PC-3 (cell line): ENCODE results near the gene ZDHHC8. TPM values are rescaled to one million over a fixed set of nuclear protein-coding genes. Genes with fewer than 3 reads are reported as not detected.

Experiments used
- ATAC-seq: fragments of 200-7000 bp; cut with Tn5 transposase; 2 replicates; pipeline ENCODE4 v1.9.1; 2020; ENCODE audit warnings: mild to moderate bottlenecking, moderate library complexity
- BruUV-seq: library from RNA; stranded (reverse); fragments of 400-500 nt; replicated peaks from 2 replicates; lab custom pipeline; 2021; lab: Mats Ljungman, UMichigan
- CTCF ChIA-PET: fragments of 300-600 bp; sonication (Branson Sonifier 250); formaldehyde crosslinking; loops from one replicate; lab custom pipeline; 2022; ENCODE audit warnings: antibody characterized with exemption; lab: Charles Lee
- POLR2A ChIA-PET: fragments of 300-600 bp; sonication (Branson Sonifier 250); formaldehyde crosslinking; loops from one replicate; lab custom pipeline; 2022; ENCODE audit warnings: antibody characterized with exemption; ENCODE audit not compliant: unreplicated experiment; lab: Charles Lee
- DNase-seq: peaks from one replicate; pipeline ENCODE4 v3.0.0-alpha.2; 2015
- H2AFZ ChIP-seq: fragments of 300-600 bp; sonication (generic); 2 replicates; pipeline ENCODE4 v1.6.0; 2016; ENCODE audit warnings: antibody characterized with exemption, low read length
- H3F3A ChIP-seq: fragments of 300-600 bp; sonication (generic); one replicate; pipeline ENCODE4 v1.6.0; 2017; ENCODE audit warnings: antibody characterized with exemption, low read length, control low read depth, mild to moderate bottlenecking; ENCODE audit not compliant: unreplicated experiment
- H3K27ac ChIP-seq: fragments of 300-600 bp; sonication (generic); 2 replicates; pipeline ENCODE4 v1.5.1; 2016; ENCODE audit warnings: mild to moderate bottlenecking, low read length
- H3K27me3 ChIP-seq: fragments of 300-600 bp; sonication (generic); 2 replicates; pipeline ENCODE4 v1.6.1; 2016; ENCODE audit warnings: low read length, mixed read lengths
- H3K36me3 ChIP-seq: fragments of 300-600 bp; sonication (generic); 2 replicates; pipeline ENCODE4 v1.6.1; 2016; ENCODE audit warnings: low read depth, mixed run types, low read length, mixed read lengths
- H3K4me1 ChIP-seq: fragments of 300-600 bp; sonication (generic); 2 replicates; pipeline ENCODE4 v1.5.1; 2016; ENCODE audit warnings: low read length; ENCODE audit not compliant: insufficient read depth
- H3K4me2 ChIP-seq: fragments of 300-600 bp; sonication (generic); 2 replicates; pipeline ENCODE4 v1.6.0; 2016; ENCODE audit warnings: low read length
- H3K4me3 ChIP-seq: fragments of 300-600 bp; sonication (generic); 2 replicates; pipeline ENCODE4 v1.5.1; 2016; ENCODE audit warnings: mild to moderate bottlenecking, low read length, mixed read lengths
- H3K79me2 ChIP-seq: fragments of 300-600 bp; sonication (generic); 2 replicates; pipeline ENCODE4 v1.6.1; 2017; ENCODE audit warnings: low read length, mixed read lengths
- H3K9ac ChIP-seq: fragments of 300-600 bp; sonication (generic); 2 replicates; pipeline ENCODE4 v1.6.0; 2016; ENCODE audit warnings: mild to moderate bottlenecking, low read length
- H3K9me2 ChIP-seq: fragments of 300-600 bp; sonication (generic); replicated peaks from 2 replicates; pipeline ENCODE4 v1.6.1; 2016; ENCODE audit warnings: mixed run types, low read length, mixed read lengths
- H3K9me3 ChIP-seq: fragments of 300-600 bp; sonication (generic); 2 replicates; pipeline ENCODE4 v1.6.1; 2016; ENCODE audit warnings: low read length, mixed read lengths
- H4K20me1 ChIP-seq: fragments of 300-600 bp; sonication (generic); 2 replicates; pipeline ENCODE4 v1.6.1; 2016; ENCODE audit warnings: low read length, mixed read lengths
- CTCF ChIP-seq: fragments of 300-600 bp; sonication (generic); conservative IDR thresholded peaks from 2 replicates; pipeline ENCODE4 v1.5.1; 2017; ENCODE audit warnings: antibody characterized with exemption, low read depth, mild to moderate bottlenecking, low read length
- EZH2 ChIP-seq: fragments of 300-600 bp; sonication (generic); IDR thresholded peaks from one replicate; pipeline ENCODE4 v1.6.1; 2017; ENCODE audit warnings: antibody characterized with exemption, mild to moderate bottlenecking, low read length; ENCODE audit not compliant: unreplicated experiment
- EZH2phosphoT487 ChIP-seq: fragments of 300-600 bp; sonication (generic); IDR thresholded peaks from 2 replicates; pipeline ENCODE4 v1.6.1; 2018; ENCODE audit warnings: mild to moderate bottlenecking, antibody characterized with exemption, low read length, borderline replicate concordance
- intact Hi-C: fragments of 100-400 bp; cut with micrococcal nuclease; formaldehyde crosslinking; loops from 2 replicates; pipeline ENCODE4 v1.9.0; 2023
- total RNA-seq: library from RNA; depleted of rRNA; stranded (reverse); fragments of >200 nt; gene quantifications from 2 replicates; pipeline ENCODE4 v1.2.3, GENCODE V29; 2014

ZDHHC8 gene
- total RNA-seq, 1 experiment from 2014 or later, result 24.6 TPM

GRCh38 chr22:20105456-20106204 is 26.0 kb upstream of the ZDHHC8 start:
- peaks cover 26% of the 10 kb centered on the region for H3K36me3 ChIP-seq
- no peak overlapping the region for H3K4me2 ChIP-seq
- ChIA-PET POLR2A (no interaction called here), CTCF (no interaction called here)
- no peak for ATAC-seq
- H3K27me3 ChIP-seq, result no peaks in the 10 kb centered on the region
- H3K9ac ChIP-seq, result no peak overlapping the region
- H3K4me1 ChIP-seq, result no peaks in the 10 kb centered on the region
- no peak overlapping the region for H2AFZ ChIP-seq
- H3K27ac ChIP-seq, result no peak overlapping the region
- TF ChIP-seq EZH2phosphoT487, result no peak
- TF ChIP-seq EZH2, result no peak
- TF ChIP-seq CTCF, result no peak
- BruUV-seq, result no TSS peak
- no peaks in the 10 kb centered on the region for H3F3A ChIP-seq
- intact Hi-C loops, result no loop called here
- H3K4me3 ChIP-seq, result no peak overlapping the region
- H3K9me3 ChIP-seq, result no peaks in the 10 kb centered on the region
- no peak for DNase-seq
- no peaks in the 10 kb centered on the region for H3K9me2 ChIP-seq
- no peaks in the 10 kb centered on the region for H4K20me1 ChIP-seq
- H3K79me2 ChIP-seq, result peaks cover 10% of the 10 kb centered on the region

- CTCF ChIA-PET, result no interaction called here
- Histone ChIP-seq H3K36me3 (peaks cover 24% of the 10 kb centered on the region), H3K79me2 (peaks cover 10% of the 10 kb centered on the region), H3K9ac (no peak overlapping the region), H3K9me3 (no peaks in the 10 kb centered on the region), H3K4me2 (no peak overlapping the region), H3K27ac (no peak overlapping the region), H2AFZ (no peak overlapping the region), H3K4me3 (no peak overlapping the region), H3F3A (no peaks in the 10 kb centered on the region), H3K27me3 (no peaks in the 10 kb centered on the region), H4K20me1 (no peaks in the 10 kb centered on the region), H3K4me1 (no peaks in the 10 kb centered on the region), H3K9me2 (no peaks in the 10 kb centered on the region)
- intact Hi-C loops, result no loop called here
- POLR2A ChIA-PET, result no interaction called here
- no TSS peak for BruUV-seq
- ATAC-seq, result no peak
- no peak for DNase-seq
- TF ChIP-seq EZH2phosphoT487 (no peak), EZH2 (no peak), CTCF (no peak)
Measured at GRCh38 chr22:20106205-20106848, 25.3 kb upstream of the ZDHHC8 start.

GRCh38 chr22:20106849-20107237 is 24.8 kb upstream of the ZDHHC8 start:
- no peaks in the 10 kb centered on the region for H3K4me1 ChIP-seq
- intact Hi-C loops, result no loop called here
- no peak for DNase-seq
- no peaks in the 10 kb centered on the region for H3K27me3 ChIP-seq
- peaks cover 10% of the 10 kb centered on the region for H3K79me2 ChIP-seq
- H2AFZ ChIP-seq, result no peak overlapping the region
- ATAC-seq, result no peak
- H3K9me2 ChIP-seq, result no peaks in the 10 kb centered on the region
- peaks cover 24% of the 10 kb centered on the region for H3K36me3 ChIP-seq
- ChIA-PET POLR2A (no interaction called here), CTCF (no interaction called here)
- H3K27ac ChIP-seq, result no peak overlapping the region
- no peaks in the 10 kb centered on the region for H4K20me1 ChIP-seq
- H3K9me3 ChIP-seq, result no peaks in the 10 kb centered on the region
- no peak overlapping the region for H3K4me2 ChIP-seq
- no peak overlapping the region for H3K9ac ChIP-seq
- TF ChIP-seq EZH2 (no peak), CTCF (no peak), EZH2phosphoT487 (no peak)
- BruUV-seq, result no TSS peak
- no peak overlapping the region for H3K4me3 ChIP-seq
- H3F3A ChIP-seq, result no peaks in the 10 kb centered on the region
